Kidney glomerular epithelial cell (primary cell): ENCODE measurements around the gene RBM6.
"Not testable (repeated sequence)": the region's sequence is repeated elsewhere in the genome, so short reads cannot be mapped to it uniquely, and the experiment has no call there.

Experiments
- DNase-seq: peaks from one replicate; lab custom pipeline; 2025; lab: John Stamatoyannopoulos, UW

RBM6 gene

DNA sequence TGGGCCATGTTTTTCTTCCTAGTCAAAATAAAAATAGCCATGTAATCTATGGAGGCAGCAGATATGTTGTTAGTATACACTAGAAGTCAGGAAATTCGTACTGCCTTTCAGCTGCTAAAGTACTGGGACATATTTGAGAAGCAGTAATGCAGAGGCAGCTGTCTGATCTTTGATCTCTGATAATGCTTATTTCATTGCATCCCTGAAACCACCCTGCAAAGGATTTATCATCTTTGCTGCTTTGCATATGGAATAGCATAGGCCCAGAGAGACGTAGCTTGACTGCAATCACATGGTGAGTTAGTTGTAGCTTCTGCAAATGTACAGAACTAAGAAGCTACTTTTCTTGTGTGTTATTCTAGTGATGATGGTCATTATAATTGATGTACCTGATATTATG is 52.4 kb downstream of the RBM6 start:
- DNase-seq, result no peak

DNA sequence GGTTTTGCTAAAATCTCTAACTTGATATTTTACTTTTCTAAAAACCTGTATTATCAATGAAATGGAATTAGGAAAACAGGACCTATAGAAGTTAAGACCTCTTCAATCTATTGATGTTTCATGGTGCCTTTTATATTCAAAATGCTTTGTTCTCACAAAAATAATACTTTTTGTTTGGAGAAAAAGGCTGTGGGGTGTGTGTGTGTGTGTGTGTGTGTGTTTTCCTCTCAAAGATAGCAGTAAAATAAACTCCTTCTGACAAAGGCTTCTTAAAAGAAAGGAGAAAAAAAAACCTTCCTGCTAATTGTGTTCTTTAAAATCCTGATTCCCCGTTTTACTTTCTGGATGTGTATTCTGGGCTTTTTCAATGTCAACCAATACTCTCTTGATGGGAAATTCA is 54.5 kb downstream of the RBM6 start:
- no peak for DNase-seq

- DNase-seq, result no peak
Measured at GRCh38 chr3:49996016-49996415, 56.1 kb downstream of the RBM6 start.

GRCh38 chr3:49997862-49998261 is 57.9 kb downstream of the RBM6 start:
- DNase-seq, result no peak

DNA sequence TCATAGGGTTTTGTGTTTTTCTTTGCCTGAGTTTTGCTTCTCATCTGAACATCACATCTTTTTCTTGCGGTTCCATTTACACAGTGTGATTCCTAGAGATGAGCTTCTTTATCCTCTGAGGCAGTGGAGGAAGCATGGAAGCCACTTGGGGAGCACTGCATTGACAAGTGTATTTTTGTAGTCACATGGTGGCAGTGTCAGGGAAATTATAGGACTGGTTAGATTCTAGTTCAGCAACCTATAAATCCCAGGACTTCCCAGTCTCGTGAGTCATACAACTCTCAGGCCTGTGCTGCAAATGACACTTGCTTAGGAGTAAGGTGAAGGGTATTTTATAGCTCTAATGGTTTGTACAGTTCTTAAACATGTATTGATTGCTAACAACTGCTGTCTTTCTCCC is 58.4 kb downstream of the RBM6 start:
- peak; percentile 16 for DNase-seq

- DNase-seq, result no peak
Measured at GRCh38 chr3:50001511-50001910, 61.6 kb downstream of the RBM6 start.

DNA sequence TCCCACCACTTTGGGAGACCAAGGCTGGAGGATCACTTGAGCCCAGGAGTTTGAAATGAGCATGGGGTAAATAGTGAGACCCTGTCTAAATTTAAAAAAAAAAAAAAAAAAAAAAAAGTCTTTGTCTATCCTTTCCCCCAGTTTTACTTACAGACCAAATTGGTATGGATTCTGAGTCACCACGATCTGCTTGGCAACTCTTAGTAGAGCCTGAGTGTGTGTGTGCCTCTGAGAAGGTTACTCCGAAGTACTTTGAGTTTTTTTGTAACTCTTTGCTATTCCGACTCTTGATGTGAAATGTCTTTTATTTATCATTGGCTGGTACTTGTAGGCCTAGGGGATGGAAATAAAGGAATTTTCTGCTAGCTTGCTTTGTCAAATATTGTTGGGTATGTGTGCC is 63.3 kb downstream of the RBM6 start:
- DNase-seq, result no peak

DNA sequence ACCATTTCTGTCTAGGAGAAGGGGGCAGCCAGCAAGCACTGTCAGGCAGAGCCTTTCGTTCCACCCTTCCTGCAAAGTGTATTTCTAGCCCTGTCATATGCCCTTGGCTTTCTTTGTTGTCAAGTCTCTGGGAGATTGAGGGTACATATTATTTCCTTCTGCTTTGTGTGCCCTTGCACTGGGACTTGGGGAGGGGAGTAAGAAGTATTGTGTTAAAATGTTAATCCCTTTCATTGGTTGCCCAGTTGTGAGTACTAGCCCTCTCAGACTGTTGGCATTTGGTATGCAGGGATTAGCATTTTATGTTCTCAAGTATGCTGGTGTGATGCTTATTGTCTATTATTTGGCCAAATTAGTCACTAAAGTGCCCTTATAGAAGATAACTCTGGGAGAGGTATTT is 63.9 kb downstream of the RBM6 start:
- DNase-seq, result no peak

DNA sequence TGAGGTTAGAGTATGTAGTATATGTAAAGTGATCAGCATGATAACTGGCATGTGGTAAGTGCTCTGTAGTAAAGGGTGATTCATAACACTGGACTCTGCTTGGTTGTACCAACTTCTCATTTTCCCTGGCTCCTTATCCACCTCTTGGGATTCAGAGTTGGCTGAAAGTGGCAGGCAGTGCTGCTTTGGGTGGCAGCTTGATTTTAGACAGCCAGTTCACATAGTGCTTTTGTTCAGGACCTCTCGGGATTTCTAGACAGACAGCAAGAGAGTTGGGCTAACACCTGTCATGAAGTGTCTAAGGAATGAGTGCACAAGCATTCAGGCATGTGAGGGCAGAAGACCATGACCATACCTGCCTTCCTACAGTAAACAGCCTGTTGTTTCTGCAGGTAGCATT is 69.0 kb downstream of the RBM6 start:
- peak; percentile 32 for DNase-seq

DNA sequence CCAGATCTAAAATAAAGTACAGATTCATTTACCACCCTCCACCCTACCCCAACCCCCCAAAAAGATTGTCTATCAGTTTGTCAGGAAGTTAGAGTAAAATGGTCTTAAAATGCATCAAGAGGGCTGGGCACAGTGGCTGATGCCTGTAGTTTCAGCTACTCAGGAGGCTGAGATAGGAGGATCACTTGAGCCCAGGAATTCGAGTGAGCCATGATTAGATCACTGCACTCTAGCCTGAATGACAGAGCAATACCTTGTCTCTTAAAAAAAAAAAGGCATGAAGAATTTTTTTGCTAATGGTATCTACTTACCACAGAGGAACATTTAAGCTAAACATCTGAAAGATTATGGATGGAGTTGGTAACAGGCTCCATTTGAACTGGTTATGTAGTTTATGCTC is 71.0 kb downstream of the RBM6 start:
- DNase-seq, result no peak

DNA sequence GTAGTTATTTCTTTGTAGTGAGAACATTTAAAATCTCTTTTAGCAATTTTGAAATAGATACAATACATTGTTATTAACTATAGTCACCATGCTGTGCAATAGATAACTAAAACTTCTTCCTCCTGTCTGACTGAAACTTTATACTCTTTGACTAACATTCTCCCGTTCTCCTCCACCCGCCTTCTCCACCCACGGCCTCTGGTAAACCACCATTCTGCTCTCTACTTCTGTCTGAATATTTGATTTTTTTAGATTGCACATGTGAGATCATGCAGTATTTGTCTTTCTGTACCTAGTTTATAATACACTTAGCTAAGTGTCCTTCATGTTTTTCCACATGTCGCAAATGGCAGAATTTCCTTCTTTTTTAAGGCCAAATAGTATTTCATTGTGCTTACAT is 76.0 kb downstream of the RBM6 start:
- DNase-seq, result no peak

DNA sequence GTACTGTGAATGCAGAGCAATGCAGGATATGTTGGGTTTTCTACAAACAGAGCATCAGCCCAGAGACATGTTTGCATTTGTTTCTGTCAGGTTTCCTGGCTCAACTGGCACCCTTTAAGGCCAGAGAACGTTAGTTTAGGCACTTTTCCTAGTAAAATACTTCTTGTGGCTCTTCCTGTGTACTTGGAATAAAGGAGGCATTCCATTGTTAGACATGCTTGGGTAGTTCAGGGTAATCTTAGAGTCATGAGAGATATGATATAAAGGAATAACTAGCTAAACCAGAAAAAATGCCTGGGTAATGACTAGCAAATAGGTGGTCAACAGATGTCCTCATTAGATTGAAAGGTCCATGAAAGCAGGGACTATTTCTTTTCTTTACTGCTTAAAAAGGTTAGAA is 88.4 kb downstream of the RBM6 start:
- peak; percentile 81 for DNase-seq

- DNase-seq, result not testable (repeated sequence)
Measured at GRCh38 chr3:50031201-50031600, 91.3 kb downstream of the RBM6 start.

GRCh38 chr3:50044976-50045375 is 105.0 kb downstream of the RBM6 start:
- no peak for DNase-seq

- DNase-seq, result no peak
Measured at GRCh38 chr3:50047426-50047825, 107.5 kb downstream of the RBM6 start.

DNA sequence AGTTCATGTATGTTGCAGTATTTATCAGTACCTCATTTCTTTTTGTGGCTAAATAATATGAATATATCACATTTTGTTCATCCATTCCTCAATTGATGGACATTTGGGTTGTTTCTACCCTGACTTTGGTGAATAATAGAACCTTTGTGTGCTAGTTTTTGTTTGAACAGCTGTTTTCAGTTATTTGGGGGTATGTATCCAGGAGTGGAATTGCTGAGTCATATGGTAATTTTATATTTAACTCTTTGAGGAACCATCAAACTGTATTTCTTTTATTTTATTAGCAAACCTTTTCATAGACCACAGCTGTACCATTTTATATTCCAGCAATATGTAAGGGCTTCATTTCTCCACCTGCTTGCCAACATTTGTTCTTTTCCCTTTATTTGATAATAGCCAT is 110.4 kb downstream of the RBM6 start:
- no peak for DNase-seq

GRCh38 chr3:50057756-50058155 is 117.8 kb downstream of the RBM6 start:
- DNase-seq, result no peak

DNA sequence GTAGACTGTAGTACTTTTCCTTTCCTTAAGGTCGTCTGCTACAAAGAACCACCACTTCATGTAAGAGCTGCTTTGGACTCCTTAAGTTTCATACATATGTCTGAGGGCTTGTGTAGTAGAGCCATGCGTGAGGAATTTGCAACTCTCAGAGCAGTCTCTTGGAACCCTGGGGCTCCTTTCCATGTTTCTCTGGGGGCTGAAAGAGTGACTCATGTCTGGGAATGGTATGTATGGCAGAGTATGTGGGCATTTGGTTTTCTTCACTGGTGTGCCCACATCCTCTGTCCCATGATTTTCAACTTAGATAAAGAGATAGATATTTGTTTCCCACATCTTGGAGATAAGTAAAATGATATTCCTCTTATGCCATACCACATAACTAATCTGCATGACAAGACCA is 128.2 kb downstream of the RBM6 start:
- DNase-seq, result no peak

- DNase-seq, result no peak
Measured at GRCh38 chr3:50078091-50078490, 138.1 kb downstream of the RBM6 start.

GRCh38 chr3:50078622-50079021 is 138.7 kb downstream of the RBM6 start:
- DNase-seq, result no peak

- not testable (repeated sequence) for DNase-seq
Measured at GRCh38 chr3:50084951-50085350, 145.0 kb downstream of the RBM6 start.

DNA sequence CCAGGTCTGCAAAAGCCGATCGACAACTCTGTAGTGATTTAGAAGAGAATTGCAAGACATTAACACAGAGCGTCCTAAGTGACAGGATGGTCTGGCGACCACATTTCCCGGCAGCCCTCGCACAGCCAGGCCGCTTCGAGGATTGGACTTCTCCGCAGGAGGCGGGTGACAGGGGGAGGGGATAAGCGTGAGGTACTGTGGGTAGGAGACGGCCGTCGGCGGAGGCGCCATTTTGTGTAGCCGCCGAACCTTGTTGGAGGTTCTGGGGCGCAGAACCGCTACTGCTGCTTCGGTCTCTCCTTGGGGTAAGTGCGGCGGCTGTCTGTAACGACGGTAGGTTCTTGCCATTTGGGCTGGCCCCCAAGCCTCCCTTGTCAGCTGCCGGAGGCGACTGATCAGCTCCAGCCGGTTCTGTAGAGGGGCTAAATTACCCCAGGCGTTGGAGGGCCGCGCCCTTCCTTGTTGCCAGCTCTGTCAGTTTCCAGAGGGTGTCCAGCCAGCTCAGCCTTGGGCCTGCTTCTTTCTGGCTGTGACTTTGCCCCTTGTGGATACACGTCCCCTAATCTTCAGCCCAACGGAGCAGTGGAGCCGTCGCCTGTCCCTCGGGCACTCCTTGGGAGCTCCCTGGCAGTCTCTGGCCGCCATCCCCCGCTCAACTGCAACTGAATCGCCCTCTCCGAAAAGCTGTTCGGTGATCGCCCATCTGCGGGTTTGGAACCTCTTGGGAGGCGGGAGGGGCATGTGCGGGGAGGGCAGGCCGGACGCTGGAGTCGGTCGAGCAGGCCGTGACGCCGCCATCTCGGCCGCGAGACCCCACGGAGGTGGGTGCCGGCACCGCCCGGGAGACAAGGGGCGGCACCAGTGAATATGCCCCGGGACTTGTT is 149.0 kb downstream of the RBM6 start, which contains the start of gene RBM5:
Gene RBM5, plus strand, starts transcription at position 195 of the 884 bp plus-strand sequence. CDS start 1,516 bp downstream, outside the sequence.
- peak; percentile 85 for DNase-seq

GRCh38 chr3:50089609-50089945 is 149.6 kb downstream of the RBM6 start:
- peak; percentile 28 for DNase-seq

- no peak for DNase-seq
Measured at GRCh38 chr3:50090984-50091383, 151.0 kb downstream of the RBM6 start.
